Measurements from ENCODE around the gene TIGD7.

DNA sequence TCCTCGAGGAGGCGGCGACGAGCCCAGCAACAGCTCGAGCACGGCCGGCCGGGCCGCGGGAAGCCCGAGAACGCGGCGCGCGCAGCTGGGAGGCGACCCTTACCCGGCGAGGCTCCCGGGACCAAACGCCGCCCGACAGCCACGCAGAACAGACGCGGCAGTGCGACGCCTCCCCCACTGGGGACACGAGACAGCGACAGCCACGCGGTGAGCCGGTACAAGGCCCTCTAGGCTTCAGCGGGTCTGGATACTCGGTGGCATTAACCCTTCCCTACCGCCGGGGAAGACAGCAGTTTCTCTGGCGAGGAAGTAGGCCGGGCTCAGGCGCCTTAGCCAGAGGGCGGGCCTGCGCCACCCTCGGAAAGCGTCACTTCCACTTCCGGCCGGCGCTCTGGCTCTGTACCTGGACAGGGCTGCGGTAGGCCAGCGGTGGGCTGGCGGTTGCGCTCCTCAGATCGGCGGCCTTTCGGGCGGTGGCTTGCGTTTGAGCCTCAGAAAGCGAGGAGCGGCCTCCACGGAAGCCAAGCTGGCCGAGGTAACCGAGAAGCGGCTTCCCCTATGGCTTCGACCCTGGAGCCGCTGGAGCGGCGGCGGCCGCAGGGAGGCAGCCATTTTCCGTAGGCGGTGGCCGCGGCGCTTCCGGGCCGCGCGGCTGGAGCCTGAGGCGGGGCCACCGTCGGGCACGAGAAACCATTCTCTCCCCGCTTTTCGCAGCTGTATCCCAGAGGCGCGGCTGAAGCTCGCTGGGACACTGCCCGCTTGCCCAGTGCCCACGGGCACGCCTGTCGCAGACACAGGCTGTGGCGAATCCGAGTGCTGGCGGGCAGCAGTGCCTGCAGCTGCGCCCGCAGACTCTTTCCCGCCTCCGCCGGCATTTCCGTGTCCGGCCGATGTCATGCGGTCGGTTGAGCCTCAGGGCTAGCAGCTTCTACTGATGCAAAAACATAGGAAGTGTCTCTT, at the start of gene TIGD7, which contains the start of gene ZNF75A:
- TF ChIP-seq, protein P1, sequence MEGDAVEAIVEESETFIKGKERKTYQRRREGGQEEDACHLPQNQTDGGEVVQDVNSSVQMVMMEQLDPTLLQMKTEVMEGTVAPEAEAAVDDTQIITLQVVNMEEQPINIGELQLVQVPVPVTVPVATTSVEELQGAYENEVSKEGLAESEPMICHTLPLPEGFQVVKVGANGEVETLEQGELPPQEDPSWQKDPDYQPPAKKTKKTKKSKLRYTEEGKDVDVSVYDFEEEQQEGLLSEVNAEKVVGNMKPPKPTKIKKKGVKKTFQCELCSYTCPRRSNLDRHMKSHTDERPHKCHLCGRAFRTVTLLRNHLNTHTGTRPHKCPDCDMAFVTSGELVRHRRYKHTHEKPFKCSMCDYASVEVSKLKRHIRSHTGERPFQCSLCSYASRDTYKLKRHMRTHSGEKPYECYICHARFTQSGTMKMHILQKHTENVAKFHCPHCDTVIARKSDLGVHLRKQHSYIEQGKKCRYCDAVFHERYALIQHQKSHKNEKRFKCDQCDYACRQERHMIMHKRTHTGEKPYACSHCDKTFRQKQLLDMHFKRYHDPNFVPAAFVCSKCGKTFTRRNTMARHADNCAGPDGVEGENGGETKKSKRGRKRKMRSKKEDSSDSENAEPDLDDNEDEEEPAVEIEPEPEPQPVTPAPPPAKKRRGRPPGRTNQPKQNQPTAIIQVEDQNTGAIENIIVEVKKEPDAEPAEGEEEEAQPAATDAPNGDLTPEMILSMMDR (IDR thresholded peaks at IDR 0.05) = peak in 3 of 6 experiments; percentile 10 to 30 (median 11)
- peak; percentile 80 to 81 for TF ChIP-seq POLR2A (IDR thresholded peaks at IDR 0.05)
